Activated naive CD4-positive, alpha-beta T cell treated with Interleukin-2 at 50 U/mL for 16 hours (primary cell): ENCODE measurements around the gene MAP2K5.

Source experiments
- DNase-seq: peaks from one replicate; pipeline ENCODE4 v3.0.0-alpha.2; 2020

The MAP2K5 gene

GRCh38 chr15:67521783-67522568, 20.5 kb upstream of the MAP2K5 start:
- no peak for DNase-seq

GRCh38 chr15:67523330-67523729, 19.2 kb upstream of the MAP2K5 start:
- no peak for DNase-seq

GRCh38 chr15:67524235-67524634, 18.3 kb upstream of the MAP2K5 start:
- no peak for DNase-seq

- DNase-seq, result no peak
Measured at GRCh38 chr15:67528513-67528912, 14.0 kb upstream of the MAP2K5 start.

- DNase-seq, result no peak
Measured at GRCh38 chr15:67531379-67531914, 11.1 kb upstream of the MAP2K5 start.

- no peak for DNase-seq
Measured at GRCh38 chr15:67533873-67534272, 8.6 kb upstream of the MAP2K5 start.

GRCh38 chr15:67534360-67534759, 8.1 kb upstream of the MAP2K5 start:
- no peak for DNase-seq

- DNase-seq, result no peak
Measured at GRCh38 chr15:67537771-67538170, 4.7 kb upstream of the MAP2K5 start.

- DNase-seq, result no peak
Measured at GRCh38 chr15:67543348-67543718, 830 bp downstream of the MAP2K5 start.

GRCh38 chr15:67544475-67544874, 2.0 kb downstream of the MAP2K5 start:
- DNase-seq, result no peak

- no peak for DNase-seq
Measured at GRCh38 chr15:67545864-67546263, 3.4 kb downstream of the MAP2K5 start.

- no peak for DNase-seq
Measured at GRCh38 chr15:67547064-67547463, 4.6 kb downstream of the MAP2K5 start.

- DNase-seq, result no peak
Measured at GRCh38 chr15:67547836-67548235, 5.3 kb downstream of the MAP2K5 start.

GRCh38 chr15:67548236-67548852, 5.8 kb downstream of the MAP2K5 start:
- no peak for DNase-seq

- no peak for DNase-seq
Measured at GRCh38 chr15:67548862-67549651, 6.6 kb downstream of the MAP2K5 start.

GRCh38 chr15:67549736-67550135, 7.2 kb downstream of the MAP2K5 start:
- DNase-seq, result no peak

GRCh38 chr15:67550522-67550921, 8.0 kb downstream of the MAP2K5 start:
- no peak for DNase-seq

GRCh38 chr15:67551207-67551743, 8.8 kb downstream of the MAP2K5 start:
- DNase-seq, result no peak

- DNase-seq, result no peak
Measured at GRCh38 chr15:67554580-67554979, 12.1 kb downstream of the MAP2K5 start.

GRCh38 chr15:67556976-67557570, 14.6 kb downstream of the MAP2K5 start:
- no peak for DNase-seq

GRCh38 chr15:67558502-67558901, 16.0 kb downstream of the MAP2K5 start:
- DNase-seq, result no peak

- DNase-seq, result no peak
Measured at GRCh38 chr15:67559158-67559557, 16.7 kb downstream of the MAP2K5 start.

GRCh38 chr15:67559576-67559975, 17.1 kb downstream of the MAP2K5 start:
- no peak for DNase-seq
